ENCODE results near the gene CRACR2A. TPM values are rescaled to one million over a fixed set of nuclear protein-coding genes. Genes with fewer than 3 reads are reported as not detected.

Gene CRACR2A
- total and polyA plus RNA-seq, 9 of the 15 experiments (the other 6 are each of a cell fraction or from before 2014, with no cell fraction given): 2.1 to 15.1 (median 10.4) TPM

DNA sequence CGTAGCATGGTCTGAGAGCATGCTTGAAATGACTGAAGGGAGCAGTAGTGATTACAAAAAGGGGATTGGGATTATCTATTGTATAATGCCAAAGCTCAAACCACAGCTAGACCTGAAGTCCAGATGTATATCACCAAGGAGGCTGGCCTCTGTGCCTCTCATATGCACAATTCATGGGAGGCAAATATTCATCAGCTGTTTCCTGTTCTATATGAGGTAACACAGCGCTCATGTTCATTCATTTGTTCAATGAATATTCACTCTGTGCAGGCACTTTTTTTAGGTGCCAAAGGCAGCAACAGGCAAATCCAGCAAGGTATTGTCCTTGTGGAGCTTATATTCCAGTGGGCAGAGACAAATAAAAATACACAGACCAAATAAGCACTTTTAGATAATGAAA is 39.0 kb downstream of the CRACR2A start (continued):
- TF ChIP-seq, protein P1, sequence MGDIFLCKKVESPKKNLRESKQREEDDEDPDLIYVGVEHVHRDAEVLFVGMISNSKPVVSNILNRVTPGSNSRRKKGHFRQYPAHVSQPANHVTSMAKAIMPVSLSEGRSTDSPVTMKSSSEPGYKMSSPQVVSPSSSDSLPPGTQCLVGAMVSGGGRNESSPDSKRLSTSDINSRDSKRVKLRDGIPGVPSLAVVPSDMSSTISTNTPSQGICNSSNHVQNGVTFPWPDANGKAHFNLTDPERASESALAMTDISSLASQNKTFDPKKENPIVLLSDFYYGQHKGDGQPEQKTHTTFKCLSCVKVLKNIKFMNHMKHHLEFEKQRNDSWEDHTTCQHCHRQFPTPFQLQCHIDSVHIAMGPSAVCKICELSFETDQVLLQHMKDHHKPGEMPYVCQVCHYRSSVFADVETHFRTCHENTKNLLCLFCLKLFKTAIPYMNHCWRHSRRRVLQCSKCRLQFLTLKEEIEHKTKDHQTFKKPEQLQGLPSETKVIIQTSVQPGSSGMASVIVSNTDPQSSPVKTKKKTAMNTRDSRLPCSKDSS (IDR thresholded peaks at IDR 0.05; ENCODE audit: low read depth, partially characterized antibody): no peak
- TF ChIP-seq ZNF24 (IDR thresholded peaks at IDR 0.05): no peak

DNA sequence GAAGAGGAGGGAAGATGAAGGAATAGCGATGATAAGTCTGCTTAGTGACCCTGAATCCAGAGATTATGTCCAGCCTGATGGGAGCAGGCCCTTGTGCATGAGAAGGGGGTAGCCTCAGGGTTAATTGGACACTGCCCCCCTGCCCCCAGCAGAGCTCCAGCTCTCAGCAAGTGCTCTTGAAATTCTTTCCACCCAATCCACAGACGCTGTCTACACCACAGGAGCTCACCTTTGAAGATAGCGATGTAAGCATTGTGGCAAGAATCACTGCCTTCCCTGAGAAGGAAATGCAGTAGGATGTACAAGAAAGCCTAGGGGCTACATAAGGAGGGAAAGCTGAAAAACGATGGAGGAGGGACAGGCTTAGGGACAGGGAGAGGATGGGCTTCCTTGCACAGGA is 39.4 kb downstream of the CRACR2A start:
- Histone ChIP-seq H3K36me3 (ENCODE audit: control insufficient read depth, insufficient read depth, low read length) (peaks cover 10% of the 10 kb centered on the region; the same call in 2 of the 3 replicates), H3K9me1 (ENCODE audit: control insufficient read depth, insufficient read depth, low read length) (no peaks in the 10 kb centered on the region), H4K20me1 (replicated peaks; ENCODE audit: control insufficient read depth, insufficient read depth, low read length) (no peaks in the 10 kb centered on the region), H3K4me2 (ENCODE audit: insufficient read depth, low read length) (no peak overlapping the region), H3K9me3 (replicated peaks; ENCODE audit: control insufficient read depth, insufficient read depth, low read depth, low read length) (no peaks in the 10 kb centered on the region), H3K4me1 (replicated peaks in 1 of 2; ENCODE audit: control insufficient read depth in 2 of 2, insufficient read depth in 2 of 2, low read length in 2 of 2) (no peaks in the 10 kb centered on the region), H3K9ac (ENCODE audit: insufficient read depth in 1 of 2, low read depth in 2 of 2, low read length in 2 of 2) (no peak overlapping the region), H2AFZ (ENCODE audit: low read depth, low read length) (no peak overlapping the region), H3K27me3 (ENCODE audit: control insufficient read depth in 2 of 2, insufficient read depth in 2 of 2, low read length in 2 of 2) (no peaks in the 10 kb centered on the region), H3K4me3 (no peak overlapping the region), H3K27ac (ENCODE audit: extremely low read depth, low read depth, low read length) (no peak overlapping the region), H3K79me2 (ENCODE audit: control insufficient read depth, insufficient read depth, low read length) (no peaks in the 10 kb centered on the region)
- CTCF ChIA-PET (ENCODE audit: low intra/inter-chr PET ratio): no interaction called here
- POLR2A ChIA-PET: no interaction called here
- ATAC-seq: no peak
- FAIRE-seq: no peak
- in situ Hi-C loops (cut with MboI) (no loop called here), intact Hi-C loops (cut with micrococcal nuclease) (no loop called here)
- no TSS peak for BruUV-seq (replicated peaks)
- 63% methylated on average over 4 of the region's 4 CpGs for WGBS (ENCODE audit: insufficient coverage, low coverage, missing lambda C conversion rate)
- DNase-seq (ENCODE audit: extremely low read depth in 1 of 4, low spot score in 3 of 4): no peak
- TF ChIP-seq, protein P2, sequence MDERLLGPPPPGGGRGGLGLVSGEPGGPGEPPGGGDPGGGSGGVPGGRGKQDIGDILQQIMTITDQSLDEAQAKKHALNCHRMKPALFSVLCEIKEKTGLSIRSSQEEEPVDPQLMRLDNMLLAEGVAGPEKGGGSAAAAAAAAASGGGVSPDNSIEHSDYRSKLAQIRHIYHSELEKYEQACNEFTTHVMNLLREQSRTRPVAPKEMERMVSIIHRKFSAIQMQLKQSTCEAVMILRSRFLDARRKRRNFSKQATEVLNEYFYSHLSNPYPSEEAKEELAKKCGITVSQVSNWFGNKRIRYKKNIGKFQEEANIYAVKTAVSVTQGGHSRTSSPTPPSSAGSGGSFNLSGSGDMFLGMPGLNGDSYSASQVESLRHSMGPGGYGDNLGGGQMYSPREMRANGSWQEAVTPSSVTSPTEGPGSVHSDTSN (CRISPR knock-in tag; IDR thresholded peaks at IDR 0.05; ENCODE audit: low read depth): no peak
- TF ChIP-seq, protein P2 (tag; conservative IDR thresholded peaks at IDR 0.05; ENCODE audit: low read depth): no peak
- TF ChIP-seq HNRNPUL1 (IDR thresholded peaks at IDR 0.05; ENCODE audit: low read length) (no peak), ZNF274 (IDR thresholded peaks at IDR 0.05; ENCODE audit: borderline replicate concordance, low read depth, low read length) (no peak), OTX1 (CRISPR knock-in tag; IDR thresholded peaks at IDR 0.05) (no peak), HNRNPK (IDR thresholded peaks at IDR 0.05; ENCODE audit: low read depth, low read length, poor library complexity, severe bottlenecking) (no peak), ASH1L (IDR thresholded peaks at IDR 0.05; ENCODE audit: borderline replicate concordance, low read depth, partially characterized antibody) (no peak), RBFOX2 (IDR thresholded peaks at IDR 0.05; ENCODE audit: low read depth, low read length) (no peak), NRF1 (conservative IDR thresholded peaks at IDR 0.05 in 1 of 2, IDR thresholded peaks at IDR 0.05 in 1 of 2) (no peak), PCBP1 (IDR thresholded peaks at IDR 0.05; ENCODE audit: low read depth, low read length, poor library complexity, severe bottlenecking) (no peak)
- TF ChIP-seq, protein P3, sequence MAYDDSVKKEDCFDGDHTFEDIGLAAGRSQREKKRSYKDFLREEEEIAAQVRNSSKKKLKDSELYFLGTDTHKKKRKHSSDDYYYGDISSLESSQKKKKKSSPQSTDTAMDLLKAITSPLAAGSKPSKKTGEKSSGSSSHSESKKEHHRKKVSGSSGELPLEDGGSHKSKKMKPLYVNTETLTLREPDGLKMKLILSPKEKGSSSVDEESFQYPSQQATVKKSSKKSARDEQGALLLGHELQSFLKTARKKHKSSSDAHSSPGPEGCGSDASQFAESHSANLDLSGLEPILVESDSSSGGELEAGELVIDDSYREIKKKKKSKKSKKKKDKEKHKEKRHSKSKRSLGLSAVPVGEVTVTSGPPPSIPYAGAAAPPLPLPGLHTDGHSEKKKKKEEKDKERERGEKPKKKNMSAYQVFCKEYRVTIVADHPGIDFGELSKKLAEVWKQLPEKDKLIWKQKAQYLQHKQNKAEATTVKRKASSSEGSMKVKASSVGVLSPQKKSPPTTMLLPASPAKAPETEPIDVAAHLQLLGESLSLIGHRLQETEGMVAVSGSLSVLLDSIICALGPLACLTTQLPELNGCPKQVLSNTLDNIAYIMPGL (CRISPR knock-in tag; IDR thresholded peaks at IDR 0.05): no peak
- TF ChIP-seq, protein P4, sequence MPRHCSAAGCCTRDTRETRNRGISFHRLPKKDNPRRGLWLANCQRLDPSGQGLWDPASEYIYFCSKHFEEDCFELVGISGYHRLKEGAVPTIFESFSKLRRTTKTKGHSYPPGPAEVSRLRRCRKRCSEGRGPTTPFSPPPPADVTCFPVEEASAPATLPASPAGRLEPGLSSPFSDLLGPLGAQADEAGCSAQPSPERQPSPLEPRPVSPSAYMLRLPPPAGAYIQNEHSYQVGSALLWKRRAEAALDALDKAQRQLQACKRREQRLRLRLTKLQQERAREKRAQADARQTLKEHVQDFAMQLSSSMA (CRISPR knock-in tag; IDR thresholded peaks at IDR 0.05): no peak

All from K562 (cell line).